ENCODE measurements around the gene IL31RA.

The IL31RA gene

GRCh38 chr5:55860288-55860687 lies 9.1 kb downstream of the IL31RA start:
- no peak for DNase-seq (ENCODE audit: low spot score)

- DNase-seq (ENCODE audit: low spot score), result no peak
These were observed 9.6 kb downstream of the IL31RA start for GRCh38 chr5:55860709-55861108.

GRCh38 chr5:55864606-55865541 lies 13.7 kb downstream of the IL31RA start:
- DNase-seq (ENCODE audit: low spot score), result no peak

- DNase-seq (ENCODE audit: low spot score), result no peak
These were observed 14.7 kb downstream of the IL31RA start for GRCh38 chr5:55865831-55866230.

- no peak for DNase-seq (ENCODE audit: low spot score)
These were observed 15.3 kb downstream of the IL31RA start for GRCh38 chr5:55866485-55866884.

GRCh38 chr5:55866934-55867333 lies 15.8 kb downstream of the IL31RA start:
- no peak for DNase-seq (ENCODE audit: low spot score)

- DNase-seq (ENCODE audit: low spot score), result peak; percentile 100
These were observed 17.7 kb downstream of the IL31RA start for GRCh38 chr5:55868846-55869245.

- DNase-seq (ENCODE audit: low spot score), result no peak
These were observed 18.7 kb downstream of the IL31RA start for GRCh38 chr5:55869847-55870246.

GRCh38 chr5:55873234-55873633 lies 22.1 kb downstream of the IL31RA start:
- no peak for DNase-seq (ENCODE audit: low spot score)

- no peak for DNase-seq (ENCODE audit: low spot score)
These were observed 26.5 kb downstream of the IL31RA start for GRCh38 chr5:55877655-55878054.

- no peak for DNase-seq (ENCODE audit: low spot score)
These were observed 29.3 kb downstream of the IL31RA start for GRCh38 chr5:55880453-55880852.

GRCh38 chr5:55885359-55885758 lies 34.2 kb downstream of the IL31RA start:
- no peak for DNase-seq (ENCODE audit: low spot score)

- no peak for DNase-seq (ENCODE audit: low spot score)
These were observed 37.0 kb downstream of the IL31RA start for GRCh38 chr5:55888205-55888604.

GRCh38 chr5:55892479-55892878 lies 41.3 kb downstream of the IL31RA start:
- no peak for DNase-seq (ENCODE audit: low spot score)

GRCh38 chr5:55894135-55894534 lies 43.0 kb downstream of the IL31RA start:
- peak; percentile 10 for DNase-seq (ENCODE audit: low spot score)

GRCh38 chr5:55895346-55895745 lies 44.2 kb downstream of the IL31RA start:
- DNase-seq (ENCODE audit: low spot score), result peak; percentile 59

GRCh38 chr5:55896238-55896637 lies 45.1 kb downstream of the IL31RA start:
- DNase-seq (ENCODE audit: low spot score), result no peak

GRCh38 chr5:55896663-55897062 lies 45.5 kb downstream of the IL31RA start:
- no peak for DNase-seq (ENCODE audit: low spot score)

- no peak for DNase-seq (ENCODE audit: low spot score)
These were observed 46.2 kb downstream of the IL31RA start for GRCh38 chr5:55897206-55897894.

- DNase-seq (ENCODE audit: low spot score), result no peak
These were observed 46.7 kb downstream of the IL31RA start for GRCh38 chr5:55897905-55898304.

- DNase-seq (ENCODE audit: low spot score), result no peak
These were observed 48.2 kb downstream of the IL31RA start for GRCh38 chr5:55899344-55899743.

GRCh38 chr5:55900068-55900467 lies 48.9 kb downstream of the IL31RA start:
- DNase-seq (ENCODE audit: low spot score), result no peak

- DNase-seq (ENCODE audit: low spot score), result no peak
These were observed 49.6 kb downstream of the IL31RA start for GRCh38 chr5:55900776-55901175.
